Endothelial cell of umbilical vein (primary cell): Measurements from ENCODE around the gene RFWD3. TPM values are rescaled to one million over a fixed set of nuclear protein-coding genes. Genes with fewer than 3 reads are reported as not detected.

Experiments
- BruUV-seq: library from RNA; stranded (reverse); fragments of 400-500 nt; replicated peaks from 2 replicates; lab custom pipeline; 2021; lab: Mats Ljungman, UMichigan
- CTCF ChIA-PET: fragments of 300-600, 350-600 bp; sonication (Branson Sonifier 250); formaldehyde crosslinking; loops from one replicate; lab custom pipeline; 2021; ENCODE audit warnings: antibody characterized with exemption, inconsistent platforms; lab: Charles Lee
- POLR2A ChIA-PET: fragments of 300-600, 350-600 bp; sonication (Branson Sonifier 250); formaldehyde crosslinking; loops from one replicate; lab custom pipeline; 2021; ENCODE audit warnings: antibody characterized with exemption, inconsistent platforms; lab: Charles Lee
- DNase-seq: peaks from one replicate; pipeline ENCODE4 v3.0.0-alpha.2; 2011; ENCODE audit warnings: low read depth, low spot score
- FAIRE-seq: peaks from 2 replicates; lab custom pipeline; 2011; peaks lifted over from hg19 to GRCh38; lab: Jason Lieb, UNC
- H2AFZ ChIP-seq: 2 replicates; pipeline ENCODE4 v1.6.0; 2012; ENCODE audit warnings: low read depth, low read length, control low read depth, inconsistent platforms
- H3K27ac ChIP-seq: 2 replicates; pipeline ENCODE4 v1.5.1; 2011; ENCODE audit warnings: low read depth, mild to moderate bottlenecking, control low read depth, low read length, moderate library complexity; ENCODE audit not compliant: insufficient read depth
- H3K27me3 ChIP-seq, 2 experiments: 2 replicates each; pipeline versions ENCODE4 v1.6.0 to v1.6.1; 2011; ENCODE audit warnings: low read length in 2 of 2, mixed read lengths in 1 of 2; ENCODE audit not compliant: control insufficient read depth in 2 of 2, insufficient read depth in 2 of 2
- H3K36me3 ChIP-seq, 2 experiments: 2 replicates in 1 of 2; 3 replicates in 1 of 2; pipeline ENCODE4 v1.5.1; 2011; ENCODE audit warnings: low read length in 2 of 2, mild to moderate bottlenecking in 1 of 2, moderate library complexity in 1 of 2; ENCODE audit not compliant: control insufficient read depth in 2 of 2, insufficient read depth in 2 of 2; ENCODE audit errors: extremely low read depth in 1 of 2
- H3K4me1 ChIP-seq: 3 replicates; pipeline ENCODE4 v1.5.1; 2011; ENCODE audit warnings: mild to moderate bottlenecking, low read length; ENCODE audit not compliant: control insufficient read depth, insufficient read depth; ENCODE audit errors: extremely low read depth
- H3K4me2 ChIP-seq: 2 replicates; pipeline ENCODE4 v1.6.1; 2011; ENCODE audit warnings: low read length, control low read depth, mixed read lengths; ENCODE audit not compliant: insufficient read depth
- H3K4me3 ChIP-seq, 3 experiments: fragments of 200-600 bp in 1 of 3; sonication (generic), shearing (Covaris generic) in 1 of 3; replicated peaks in 1 of 3; 2 replicates each; pipeline ENCODE4 v1.5.1; 2011 to 2016; ENCODE audit warnings: control low read depth in 3 of 3, low read length in 3 of 3, mild to moderate bottlenecking in 2 of 3, inconsistent platforms in 1 of 3, low read depth in 1 of 3, moderate library complexity in 1 of 3; ENCODE audit not compliant: insufficient read depth in 1 of 3
- H3K79me2 ChIP-seq: 2 replicates; pipeline ENCODE4 v1.6.0; 2012; ENCODE audit warnings: low read length, inconsistent platforms; ENCODE audit not compliant: control insufficient read depth, insufficient read depth
- H3K9ac ChIP-seq: replicated peaks from 2 replicates; pipeline ENCODE3; 2011; ENCODE audit warnings: low read length, control low read depth; ENCODE audit not compliant: insufficient read depth; ENCODE audit errors: extremely low read depth
- H3K9me1 ChIP-seq: replicated peaks from 3 replicates; pipeline ENCODE4 v1.6.0; 2011; ENCODE audit warnings: mild to moderate bottlenecking, low read length; ENCODE audit not compliant: control insufficient read depth, insufficient read depth; ENCODE audit errors: extremely low read depth
- H3K9me3 ChIP-seq: replicated peaks from 2 replicates; pipeline ENCODE4 v1.5.1; 2012; ENCODE audit warnings: low read length, inconsistent platforms; ENCODE audit not compliant: control insufficient read depth, insufficient read depth
- H4K20me1 ChIP-seq: replicated peaks from 2 replicates; pipeline ENCODE3; 2011; ENCODE audit warnings: mild to moderate bottlenecking, low read length; ENCODE audit not compliant: control insufficient read depth, insufficient read depth; ENCODE audit errors: extremely low read depth
- EZH2 ChIP-seq: IDR thresholded peaks from 2 replicates; pipeline ENCODE4 v1.6.1; 2012; ENCODE audit warnings: borderline replicate concordance, low read depth, mild to moderate bottlenecking, moderate library complexity, low read length, inconsistent platforms; ENCODE audit not compliant: severe bottlenecking
- FOS ChIP-seq: IDR thresholded peaks from 2 replicates; pipeline ENCODE4 v1.6.1; 2011; ENCODE audit warnings: mild to moderate bottlenecking, low read length, moderate library complexity, borderline replicate concordance; ENCODE audit not compliant: insufficient read depth
- GATA2 ChIP-seq: IDR thresholded peaks from 2 replicates; pipeline ENCODE4 v1.7.0; 2011; ENCODE audit warnings: low read depth, mild to moderate bottlenecking, moderate library complexity, mixed read lengths, low read length; ENCODE audit not compliant: insufficient read length, insufficient read depth
- JUN ChIP-seq: IDR thresholded peaks from 2 replicates; pipeline ENCODE4 v1.6.1; 2011; ENCODE audit warnings: borderline replicate concordance, low read depth; ENCODE audit not compliant: insufficient read length, insufficient read depth
- MYC ChIP-seq: IDR thresholded peaks from one replicate; pipeline ENCODE4 v1.6.1; 2011; ENCODE audit warnings: mild to moderate bottlenecking, low read depth, low read length
- POLR2A ChIP-seq: IDR thresholded peaks from 2 replicates; pipeline ENCODE4 v1.6.1; 2012; ENCODE audit warnings: low read depth, mild to moderate bottlenecking, control low read depth, low read length
- POLR2AphosphoS5 ChIP-seq: IDR thresholded peaks from 2 replicates; pipeline ENCODE4 v1.6.1; 2012; ENCODE audit warnings: low read depth, mild to moderate bottlenecking, control low read depth, low read length, moderate library complexity; ENCODE audit not compliant: insufficient read depth
- dilution Hi-C: fragments of 300-500 bp; cut with MboI; formaldehyde crosslinking; loops from one replicate; pipeline ENCODE4 v1.15.0; 2019; ENCODE audit warnings: low sequenced_read_pairs; ENCODE audit not compliant: extremely low pct_ligation_motif_present
- intact Hi-C: fragments of 100-400 bp; cut with micrococcal nuclease; formaldehyde crosslinking; loops from one replicate; pipeline ENCODE4 v1.10.0; 2022
- polyA plus RNA-seq, 4 experiments: library from polyadenylated mRNA; depleted of rRNA in 3 of 4; stranded (reverse) in 3 of 4; unstranded in 1 of 4; fragments of >200 nt; gene quantifications; 2 replicates each; pipeline versions ENCODE4 v1.2.1 to v1.2.3, GENCODE V29; 2011 to 2012; ENCODE audit warnings: missing spikeins in 1 of 4
- total RNA-seq: library from RNA; stranded (reverse); gene quantifications from 2 replicates; pipeline ENCODE4 v1.2.3, GENCODE V29; 2021
- TF ChIP-seq, protein P1 (sequence below): IDR thresholded peaks from 2 replicates; pipeline ENCODE4 v1.6.1; 2011; ENCODE audit not compliant: insufficient read depth, insufficient read length
- TF ChIP-seq, protein P2 (sequence below), 2 donors: IDR thresholded peaks; 1 replicate in 1 of 2; 2 replicates in 1 of 2; pipeline ENCODE4 v1.5.1; 2011; ENCODE audit warnings: low read length in 2 of 2, mild to moderate bottlenecking in 2 of 2, moderate library complexity in 2 of 2, control low read depth in 1 of 2, inconsistent platforms in 1 of 2, low read depth in 1 of 2; ENCODE audit not compliant: insufficient read depth in 1 of 2; ENCODE audit errors: extremely low read depth in 1 of 2

RFWD3 gene
- total and polyA plus RNA-seq, 2 donors (not counting 3 experiments of a cell fraction or from before 2014, with no cell fraction given), result 27.3 to 51.6 TPM

DNA sequence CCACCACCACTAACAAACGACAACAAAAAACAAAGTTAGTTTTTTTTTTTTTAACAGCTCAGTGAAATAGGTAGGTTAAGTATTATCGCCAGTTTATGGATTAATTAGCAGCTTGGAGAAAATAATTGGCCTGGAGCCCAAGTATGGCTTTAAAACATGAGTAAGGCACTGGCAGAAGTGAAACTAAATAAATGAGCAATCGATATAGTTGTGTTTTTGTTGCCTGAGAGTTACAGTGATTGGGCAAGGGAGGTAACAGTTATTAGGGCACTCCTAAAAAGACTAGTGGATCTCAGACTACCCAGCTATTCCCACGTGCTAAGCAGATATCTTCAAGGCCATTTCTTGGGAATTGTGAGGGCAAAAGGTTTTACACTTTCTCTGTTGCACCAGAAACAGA is 31.5 kb upstream of the RFWD3 start:
- peak overlapping the region in 1 of 3 experiments; percentile 16 for H3K4me3 ChIP-seq
- BruUV-seq, result no TSS peak
- peaks cover 23% of the 10 kb centered on the region for H3K4me1 ChIP-seq
- H4K20me1 ChIP-seq, result no peaks in the 10 kb centered on the region
- no peaks in the 10 kb centered on the region for H3K27me3 ChIP-seq
- FAIRE-seq (no peak), DNase-seq (peak; percentile 13)
- H3K9me1 ChIP-seq, result no peaks in the 10 kb centered on the region
- H3K27ac ChIP-seq, result peak overlapping the region; percentile 10
- TF ChIP-seq POLR2A (no peak), POLR2AphosphoS5 (no peak), GATA2 (no peak), MYC (no peak), JUN (no peak), FOS (no peak), EZH2 (no peak)
- TF ChIP-seq, protein P1, sequence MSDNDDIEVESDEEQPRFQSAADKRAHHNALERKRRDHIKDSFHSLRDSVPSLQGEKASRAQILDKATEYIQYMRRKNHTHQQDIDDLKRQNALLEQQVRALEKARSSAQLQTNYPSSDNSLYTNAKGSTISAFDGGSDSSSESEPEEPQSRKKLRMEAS, result no peak
- TF ChIP-seq, protein P2, sequence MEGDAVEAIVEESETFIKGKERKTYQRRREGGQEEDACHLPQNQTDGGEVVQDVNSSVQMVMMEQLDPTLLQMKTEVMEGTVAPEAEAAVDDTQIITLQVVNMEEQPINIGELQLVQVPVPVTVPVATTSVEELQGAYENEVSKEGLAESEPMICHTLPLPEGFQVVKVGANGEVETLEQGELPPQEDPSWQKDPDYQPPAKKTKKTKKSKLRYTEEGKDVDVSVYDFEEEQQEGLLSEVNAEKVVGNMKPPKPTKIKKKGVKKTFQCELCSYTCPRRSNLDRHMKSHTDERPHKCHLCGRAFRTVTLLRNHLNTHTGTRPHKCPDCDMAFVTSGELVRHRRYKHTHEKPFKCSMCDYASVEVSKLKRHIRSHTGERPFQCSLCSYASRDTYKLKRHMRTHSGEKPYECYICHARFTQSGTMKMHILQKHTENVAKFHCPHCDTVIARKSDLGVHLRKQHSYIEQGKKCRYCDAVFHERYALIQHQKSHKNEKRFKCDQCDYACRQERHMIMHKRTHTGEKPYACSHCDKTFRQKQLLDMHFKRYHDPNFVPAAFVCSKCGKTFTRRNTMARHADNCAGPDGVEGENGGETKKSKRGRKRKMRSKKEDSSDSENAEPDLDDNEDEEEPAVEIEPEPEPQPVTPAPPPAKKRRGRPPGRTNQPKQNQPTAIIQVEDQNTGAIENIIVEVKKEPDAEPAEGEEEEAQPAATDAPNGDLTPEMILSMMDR (IDR thresholded peaks at IDR 0.05; ENCODE audit: extremely low read depth in 1 of 2, insufficient read depth in 1 of 2, low read depth in 1 of 2, low read length in 2 of 2), result no peak
- H2AFZ ChIP-seq, result no peak overlapping the region
- H3K36me3 ChIP-seq, result peaks cover 0 to 4% of the 10 kb centered on the region in 2 experiments
- ChIA-PET CTCF (interaction anchor here (1.7 to 4.6 kb wide), 2 partner anchors 10 to 164 kb away, joined by 4 to 41 read pairs; no protein-coding TSS in a partner anchor), POLR2A (no interaction called here)
- peaks cover 37% of the 10 kb centered on the region for H3K79me2 ChIP-seq
- dilution Hi-C loops, result no loop called here
- intact Hi-C loops, result no loop called here
- peak overlapping the region; percentile 80 for H3K4me2 ChIP-seq
- no peak overlapping the region for H3K9ac ChIP-seq
- no peaks in the 10 kb centered on the region for H3K9me3 ChIP-seq
